Measurements from ENCODE around the gene CABLES1. TPM values are rescaled to one million over a fixed set of nuclear protein-coding genes. Genes with fewer than 3 reads are reported as not detected.

The CABLES1 gene
- total RNA-seq, 1 experiment from 2014 or later = 29.5 TPM

DNA sequence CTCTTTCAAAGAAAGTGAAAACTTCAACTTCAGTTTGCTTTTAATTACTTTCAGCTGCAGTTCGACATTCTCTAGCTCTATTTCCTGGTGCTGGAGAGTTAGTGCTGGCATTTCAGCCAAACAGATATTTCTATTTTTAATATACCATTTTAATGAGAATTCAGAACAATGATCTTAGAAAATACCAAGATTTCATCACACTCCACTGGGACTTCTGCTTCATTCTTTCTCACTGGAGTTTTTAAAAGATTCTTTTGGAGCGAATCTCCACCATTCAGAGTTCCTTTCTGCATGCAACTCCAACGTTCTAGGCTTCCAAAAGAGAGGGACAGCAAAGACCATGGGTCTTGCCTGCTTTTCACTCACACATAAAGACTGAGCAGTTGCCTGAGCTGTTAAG is 94.2 kb downstream of the CABLES1 start:
- no peak for DNase-seq
- CTCF ChIA-PET = no interaction called here
- H3K9me3 ChIP-seq = no peaks in the 10 kb centered on the region
- H3K36me3 Mint-ChIP-seq (ENCODE audit: insufficient read depth, unreplicated experiment) = peaks cover 27% of the 10 kb centered on the region
- POLR2A ChIA-PET = no interaction called here
- H3K9me3 Mint-ChIP-seq (ENCODE audit: unreplicated experiment) = no peaks in the 10 kb centered on the region
- no peak overlapping the region for H3K4me3 ChIP-seq (ENCODE audit: low read depth, low read length)
- H3K4me3 Mint-ChIP-seq (ENCODE audit: unreplicated experiment) = no peak overlapping the region
- H3K27me3 ChIP-seq (replicated peaks; ENCODE audit: control insufficient read depth, insufficient read depth, low read length) = no peaks in the 10 kb centered on the region
- no peak overlapping the region for H3K27ac Mint-ChIP-seq (ENCODE audit: unreplicated experiment)
- H3K27me3 Mint-ChIP-seq (ENCODE audit: insufficient read depth, unreplicated experiment) = no peaks in the 10 kb centered on the region
- intact Hi-C loops (cut with micrococcal nuclease; ENCODE audit: unreplicated experiment) = no loop called here
- peaks cover 9% of the 10 kb centered on the region for H3K4me1 Mint-ChIP-seq (ENCODE audit: low read depth, unreplicated experiment)
- H3K4me1 ChIP-seq = peaks cover 18% of the 10 kb centered on the region
- no TSS peak for BruUV-seq (replicated peaks)
- TF ChIP-seq, protein P1, sequence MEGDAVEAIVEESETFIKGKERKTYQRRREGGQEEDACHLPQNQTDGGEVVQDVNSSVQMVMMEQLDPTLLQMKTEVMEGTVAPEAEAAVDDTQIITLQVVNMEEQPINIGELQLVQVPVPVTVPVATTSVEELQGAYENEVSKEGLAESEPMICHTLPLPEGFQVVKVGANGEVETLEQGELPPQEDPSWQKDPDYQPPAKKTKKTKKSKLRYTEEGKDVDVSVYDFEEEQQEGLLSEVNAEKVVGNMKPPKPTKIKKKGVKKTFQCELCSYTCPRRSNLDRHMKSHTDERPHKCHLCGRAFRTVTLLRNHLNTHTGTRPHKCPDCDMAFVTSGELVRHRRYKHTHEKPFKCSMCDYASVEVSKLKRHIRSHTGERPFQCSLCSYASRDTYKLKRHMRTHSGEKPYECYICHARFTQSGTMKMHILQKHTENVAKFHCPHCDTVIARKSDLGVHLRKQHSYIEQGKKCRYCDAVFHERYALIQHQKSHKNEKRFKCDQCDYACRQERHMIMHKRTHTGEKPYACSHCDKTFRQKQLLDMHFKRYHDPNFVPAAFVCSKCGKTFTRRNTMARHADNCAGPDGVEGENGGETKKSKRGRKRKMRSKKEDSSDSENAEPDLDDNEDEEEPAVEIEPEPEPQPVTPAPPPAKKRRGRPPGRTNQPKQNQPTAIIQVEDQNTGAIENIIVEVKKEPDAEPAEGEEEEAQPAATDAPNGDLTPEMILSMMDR (IDR thresholded peaks at IDR 0.05; ENCODE audit: insufficient read depth in 1 of 2, low read depth in 1 of 2, low read length in 1 of 2, severe bottlenecking in 1 of 2, unreplicated experiment in 1 of 2) = no peak
- H3K36me3 ChIP-seq (ENCODE audit: control insufficient read depth, insufficient read depth, low read length) = peaks cover 8% of the 10 kb centered on the region

DNA sequence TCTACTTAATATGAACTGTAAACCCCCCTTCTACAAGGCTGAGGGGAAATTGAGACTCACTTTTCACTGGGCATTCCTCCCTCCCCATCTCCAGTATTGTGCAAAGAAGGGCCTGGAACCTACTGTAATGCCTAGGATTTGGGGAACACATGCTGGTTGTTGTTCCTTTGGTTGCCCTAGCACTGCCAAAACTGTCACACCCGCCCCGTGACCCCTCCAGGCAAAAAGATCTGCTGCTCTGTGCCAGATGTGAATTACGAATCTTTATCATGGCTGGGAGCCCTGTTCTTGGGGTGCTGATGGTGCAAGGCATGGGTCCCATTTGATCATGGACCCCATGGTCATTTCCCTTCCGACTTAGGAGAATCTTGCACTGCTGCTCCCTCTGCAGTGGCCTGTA is 95.4 kb downstream of the CABLES1 start:
- Histone ChIP-seq H3K27me3 (replicated peaks; ENCODE audit: control insufficient read depth, insufficient read depth, low read length) (no peaks in the 10 kb centered on the region), H3K4me3 (ENCODE audit: low read depth, low read length) (no peak overlapping the region), H3K36me3 (ENCODE audit: control insufficient read depth, insufficient read depth, low read length) (peaks cover 10% of the 10 kb centered on the region), H3K4me1 (peaks cover 18% of the 10 kb centered on the region), H3K9me3 (no peaks in the 10 kb centered on the region)
- Mint-ChIP-seq H3K27me3 (ENCODE audit: insufficient read depth, unreplicated experiment) (no peaks in the 10 kb centered on the region), H3K4me1 (ENCODE audit: low read depth, unreplicated experiment) (peaks cover 9% of the 10 kb centered on the region), H3K27ac (ENCODE audit: unreplicated experiment) (no peak overlapping the region), H3K9me3 (ENCODE audit: unreplicated experiment) (no peaks in the 10 kb centered on the region), H3K36me3 (ENCODE audit: insufficient read depth, unreplicated experiment) (peaks cover 21% of the 10 kb centered on the region), H3K4me3 (ENCODE audit: unreplicated experiment) (no peak overlapping the region)
- BruUV-seq (replicated peaks) = no TSS peak
- ChIA-PET POLR2A (no interaction called here), CTCF (no interaction called here)
- intact Hi-C loops (cut with micrococcal nuclease; ENCODE audit: unreplicated experiment) = no loop called here
- no peak for DNase-seq
- TF ChIP-seq, protein P1 (IDR thresholded peaks at IDR 0.05; ENCODE audit: insufficient read depth in 1 of 2, low read depth in 1 of 2, low read length in 1 of 2, severe bottlenecking in 1 of 2, unreplicated experiment in 1 of 2) = no peak

DNA sequence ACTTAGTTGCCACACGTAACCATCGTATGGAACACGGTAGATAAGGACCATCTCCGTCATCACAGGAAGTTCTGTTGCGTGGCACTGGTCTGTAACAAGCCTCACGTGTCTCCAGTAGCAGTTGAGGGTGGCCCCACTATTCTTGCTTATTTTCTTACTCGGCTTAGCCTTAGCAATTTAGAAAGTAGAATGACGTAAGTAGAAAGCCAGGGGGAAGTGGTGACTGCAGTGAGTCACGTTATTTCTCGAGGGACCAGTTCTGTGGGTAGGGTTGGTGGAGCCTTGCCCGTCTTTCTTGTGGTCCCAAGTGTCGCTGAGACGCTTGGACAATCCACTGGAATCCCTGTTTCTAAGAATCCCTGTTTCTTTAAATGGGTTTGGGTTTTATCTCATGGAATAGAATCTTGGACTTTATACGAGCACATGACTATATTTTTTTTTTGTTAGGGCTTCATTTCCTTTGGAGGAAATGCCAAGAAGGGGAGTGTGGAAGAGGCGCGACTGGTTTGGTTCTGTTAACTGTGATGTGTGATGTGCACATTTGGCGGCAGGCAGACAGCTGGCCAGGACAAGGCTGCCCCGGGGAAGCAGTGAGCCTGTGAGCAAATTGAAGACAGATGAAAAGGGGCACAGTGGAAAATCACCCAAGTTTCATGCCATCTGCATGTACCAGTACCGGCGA is 96.2 kb downstream of the CABLES1 start:
- Mint-ChIP-seq H3K36me3 (ENCODE audit: insufficient read depth, unreplicated experiment) (peaks cover 22% of the 10 kb centered on the region), H3K4me1 (ENCODE audit: low read depth, unreplicated experiment) (peaks cover 9% of the 10 kb centered on the region), H3K27ac (ENCODE audit: unreplicated experiment) (no peak overlapping the region), H3K27me3 (ENCODE audit: insufficient read depth, unreplicated experiment) (no peaks in the 10 kb centered on the region), H3K4me3 (ENCODE audit: unreplicated experiment) (no peak overlapping the region), H3K9me3 (ENCODE audit: unreplicated experiment) (no peaks in the 10 kb centered on the region)
- POLR2A ChIA-PET = no interaction called here
- TF ChIP-seq, protein P1 (IDR thresholded peaks at IDR 0.05; ENCODE audit: insufficient read depth in 1 of 2, low read depth in 1 of 2, low read length in 1 of 2, severe bottlenecking in 1 of 2, unreplicated experiment in 1 of 2) = no peak
- Histone ChIP-seq H3K4me3 (ENCODE audit: low read depth, low read length) (no peak overlapping the region), H3K36me3 (ENCODE audit: control insufficient read depth, insufficient read depth, low read length) (peaks cover 9% of the 10 kb centered on the region), H3K9me3 (no peaks in the 10 kb centered on the region), H3K4me1 (peaks cover 18% of the 10 kb centered on the region), H3K27me3 (replicated peaks; ENCODE audit: control insufficient read depth, insufficient read depth, low read length) (no peaks in the 10 kb centered on the region)
- intact Hi-C loops (cut with micrococcal nuclease; ENCODE audit: unreplicated experiment) = no loop called here
- DNase-seq = no peak
- BruUV-seq (replicated peaks) = no TSS peak
- CTCF ChIA-PET = no interaction called here
